Kidney (tissue), 14 donors: Measurements from ENCODE around the gene MRPL55. TPM values are rescaled to one million over a fixed set of nuclear protein-coding genes. Genes with fewer than 3 reads are reported as not detected.

ENCODE experiments used
- DNase-seq, 5 donors: peaks; one replicate each; pipeline ENCODE4 v3.0.0-alpha.2; 2013 to 2020
- FAIRE-seq: peaks from 2 replicates; lab custom pipeline; 2012; peaks lifted over from hg19 to GRCh38; lab: Jason Lieb, UNC
- H3K27ac ChIP-seq, 2 donors: one replicate each; pipeline ENCODE4 v1.7.0; 2013; ENCODE audit warnings: low read depth in 2 of 2, low read length in 2 of 2, inconsistent platforms in 1 of 2
- H3K27me3 ChIP-seq: one replicate; pipeline ENCODE4 v1.7.1; 2013; ENCODE audit warnings: low read length, inconsistent platforms; ENCODE audit not compliant: control insufficient read depth, insufficient read depth
- H3K36me3 ChIP-seq, 3 donors: one replicate each; pipeline versions ENCODE4 v1.7.0 to v1.7.1; 2013; ENCODE audit warnings: low read length in 3 of 3, control low read depth in 1 of 3, inconsistent platforms in 1 of 3; ENCODE audit not compliant: insufficient read depth in 3 of 3, control insufficient read depth in 2 of 3
- H3K4me1 ChIP-seq, 3 donors: one replicate each; pipeline versions ENCODE4 v1.7.0 to v1.7.1; 2013; ENCODE audit warnings: low read length in 3 of 3, inconsistent platforms in 1 of 3, low read depth in 1 of 3; ENCODE audit not compliant: control insufficient read depth in 2 of 3, insufficient read depth in 2 of 3
- H3K4me3 ChIP-seq, 3 donors: one replicate each; pipeline versions ENCODE4 v1.7.0 to v1.8.1; 2013; ENCODE audit warnings: low read length in 3 of 3, control low read depth in 1 of 3, inconsistent platforms in 1 of 3
- H3K9ac ChIP-seq, 3 donors: one replicate each; pipeline versions ENCODE4 v1.7.0 to v1.7.1; 2013; ENCODE audit warnings: low read length in 3 of 3, control low read depth in 1 of 3, inconsistent platforms in 1 of 3
- H3K9me3 ChIP-seq, 3 donors: one replicate each; pipeline versions ENCODE4 v1.7.0 to v1.7.1; 2013; ENCODE audit warnings: low read length in 3 of 3, control low read depth in 1 of 3, inconsistent platforms in 1 of 3; ENCODE audit not compliant: control insufficient read depth in 2 of 3, insufficient read depth in 1 of 3
- CTCF ChIP-seq: IDR thresholded peaks from 3 replicates; pipeline ENCODE4 v1.5.1; 2012; ENCODE audit warnings: mild to moderate bottlenecking, moderate library complexity, borderline replicate concordance; ENCODE audit not compliant: insufficient read depth; ENCODE audit errors: extremely low read depth
- intact Hi-C: fragments of 100-400 bp; cut with DNase I; formaldehyde crosslinking; loops from one replicate; pipeline ENCODE4 v1.11.1; 2022
- polyA plus RNA-seq: library from polyadenylated mRNA; stranded (reverse); fragments of 350-450 nt; fragmentation: Illumina TruSeq; extraction: RNeasy Lipid Tissue Mini Kit (QIAGEN cat#74804); gene quantifications from one replicate; pipeline ENCODE4 v1.2.3, GENCODE V29; 2014; ENCODE audit warnings: low read depth, low replicate concordance; ENCODE audit not compliant: insufficient read depth
- total RNA-seq: library from RNA; stranded (reverse); fragmentation: NEBNext Ultra II Directional; extraction: Animal tissue kit (Norgen Biotek cat#: 25700); gene quantifications from one replicate; pipeline ENCODE4 v1.2.1, GENCODE V29; 2021
- donor health status: control.
- donor health status: control.
- donor health status: control.
- donor health status: control.
- donor health status: control.
- donor health status: DM: yes; HTN: yes; CAD: no.
- donor health status: Normal renal cell carcinoma (clear cell type).

The MRPL55 gene
- total and polyA plus RNA-seq, 2 donors from 2014 or later = 37.8 to 141 TPM

GRCh38 chr1:228101994-228102790 is 6.9 kb downstream of the MRPL55 start:
- FAIRE-seq (no peak), DNase-seq (peak; percentile 54 to 88 (median 60))
- H3K4me3 ChIP-seq = peak overlapping the region; percentile 27 to 81 (median 30)
- peaks cover 0 to 27% (median 23%) of the 10 kb centered on the region in 3 donors for H3K36me3 ChIP-seq
- peak overlapping the region in 1 of 3 donors; percentile 19 for H3K9ac ChIP-seq
- intact Hi-C loops = no loop called here
- H3K9me3 ChIP-seq = no peaks in the 10 kb centered on the region
- peaks cover 0 to 7% (median 4%) of the 10 kb centered on the region in 3 donors for H3K4me1 ChIP-seq
- no peak for TF ChIP-seq CTCF
- H3K27me3 ChIP-seq = no peaks in the 10 kb centered on the region
- peak overlapping the region in 1 of 2 donors; percentile 89 for H3K27ac ChIP-seq

- FAIRE-seq = no peak
- no peak for TF ChIP-seq CTCF
- H3K4me3 ChIP-seq = peak overlapping the region in 1 of 3 donors; percentile 81
- no peaks in the 10 kb centered on the region for H3K27me3 ChIP-seq
- H3K4me1 ChIP-seq = peaks cover 0 to 7% (median 4%) of the 10 kb centered on the region in 3 donors
- intact Hi-C loops = no loop called here
- DNase-seq = peak in 2 of 5 donors; percentile 62 to 76
- H3K9ac ChIP-seq = peak overlapping the region in 1 of 3 donors; percentile 19
- peaks cover 0 to 30% (median 21%) of the 10 kb centered on the region in 3 donors for H3K36me3 ChIP-seq
- no peaks in the 10 kb centered on the region for H3K9me3 ChIP-seq
- no peak overlapping the region for H3K27ac ChIP-seq
Measured at GRCh38 chr1:228101614-228101993, 7.5 kb downstream of the MRPL55 start.

GRCh38 chr1:228100822-228101613 is 8.1 kb downstream of the MRPL55 start:
- Histone ChIP-seq H3K4me1 (peaks cover 0 to 7% (median 4%) of the 10 kb centered on the region in 3 donors), H3K36me3 (peaks cover 0 to 24% (median 18%) of the 10 kb centered on the region in 3 donors), H3K27ac (no peak overlapping the region), H3K9me3 (no peaks in the 10 kb centered on the region), H3K27me3 (no peaks in the 10 kb centered on the region), H3K4me3 (peak overlapping the region in 1 of 3 donors; percentile 81), H3K9ac (peak overlapping the region in 1 of 3 donors; percentile 19)
- no peak for TF ChIP-seq CTCF
- FAIRE-seq (no peak), DNase-seq (peak in 2 of 5 donors; percentile 56 to 73)
- intact Hi-C loops = no loop called here
